ENCODE measurements around the gene MACROD1. TPM values are rescaled to one million over a fixed set of nuclear protein-coding genes. Genes with fewer than 3 reads are reported as not detected.
"Not testable (repeated sequence)": the region's sequence is repeated elsewhere in the genome, so short reads cannot be mapped to it uniquely, and the experiment has no call there.

Gene MACROD1
- total RNA-seq, 3 donors from 2014 or later, result 16.5 to 17.8 (median 17.1) TPM

DNA sequence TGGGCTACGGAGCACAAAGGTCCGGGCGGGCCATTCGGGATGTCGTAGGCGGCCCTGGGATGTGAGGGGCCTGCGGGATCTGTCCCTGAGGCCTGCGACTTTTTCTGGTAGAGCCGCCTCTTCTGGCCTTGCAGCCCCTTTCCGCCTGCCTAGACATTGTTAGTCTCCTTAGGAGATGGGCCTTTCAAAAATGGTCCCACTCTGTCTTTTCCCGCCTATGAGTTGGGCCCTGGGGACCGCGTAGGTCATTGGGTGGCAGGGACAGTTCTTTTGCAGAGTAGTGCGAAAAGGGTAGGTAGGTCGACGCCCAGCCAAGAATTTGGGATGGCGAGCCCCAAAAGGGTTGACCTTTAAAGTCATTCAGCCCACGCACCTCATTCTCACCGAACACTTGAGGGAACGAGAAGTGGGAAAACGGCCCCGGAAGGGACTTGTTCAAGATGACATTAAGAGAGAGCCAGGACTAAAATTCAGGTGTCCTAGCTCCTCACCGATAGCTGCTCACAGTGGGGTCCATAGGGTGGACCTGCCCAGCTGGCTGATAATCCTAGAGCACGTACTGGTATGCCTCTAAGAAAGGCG is 178.9 kb downstream of the MACROD1 start:
- peaks cover 32% of the 10 kb centered on the region for H3K4me1 Mint-ChIP-seq (ENCODE audit: low read depth)
- no peaks in the 10 kb centered on the region for H3K9me3 Mint-ChIP-seq
- H3K4me3 Mint-ChIP-seq, result peak overlapping the region; percentile 78
- ATAC-seq, result no peak
- DNase-seq, result no peak
- peaks cover 20% of the 10 kb centered on the region for H3K36me3 Mint-ChIP-seq (ENCODE audit: insufficient read depth)
- H3K27me3 Mint-ChIP-seq (ENCODE audit: low read depth), result no peaks in the 10 kb centered on the region

DNA sequence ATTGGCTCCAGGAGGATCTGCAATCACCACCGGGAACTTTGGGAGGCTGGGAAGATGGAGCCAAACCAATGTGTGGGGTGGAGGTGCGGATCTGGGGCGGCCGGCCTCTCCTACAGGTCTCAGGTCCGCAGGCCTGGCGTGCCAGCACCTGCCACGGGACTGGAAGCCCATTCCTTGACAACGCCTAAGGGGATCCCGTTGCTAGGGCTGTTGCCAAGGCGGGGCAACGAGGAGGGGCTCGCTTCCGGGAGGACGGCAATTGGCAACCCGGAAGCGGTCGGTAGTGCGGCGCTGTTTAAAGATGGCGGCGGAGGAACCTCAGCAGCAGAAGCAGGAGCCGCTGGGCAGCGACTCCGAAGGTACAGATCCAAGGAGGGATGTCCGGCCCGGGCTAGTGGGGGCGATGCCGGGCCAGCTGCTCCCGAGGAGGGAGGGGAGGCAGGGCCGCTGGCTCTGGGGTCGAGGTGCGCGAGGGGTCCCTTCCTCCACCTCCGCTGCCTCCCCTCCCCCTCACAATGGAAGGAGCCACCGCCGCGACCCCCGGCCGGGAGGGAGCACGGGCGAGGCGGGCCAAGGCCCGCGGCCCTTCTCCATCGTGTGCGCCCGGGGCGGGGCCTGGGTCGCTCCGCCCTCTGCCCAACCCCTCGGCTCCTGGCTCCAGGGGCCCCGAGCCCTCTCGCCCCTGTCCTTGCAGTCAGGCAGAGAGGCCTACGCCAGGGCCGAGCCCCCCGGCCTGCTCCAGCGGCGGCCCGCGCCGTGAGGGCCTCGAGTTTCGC is 179.6 kb downstream of the MACROD1 start, which contains the start of gene OTUB1:
Gene OTUB1 (plus strand): TSS at position 283 of the 776 bp plus-strand sequence. CDS start 19 bp downstream, at position 302.
- Mint-ChIP-seq H3K27me3 (ENCODE audit: low read depth) (no peaks in the 10 kb centered on the region), H3K9me3 (no peaks in the 10 kb centered on the region), H3K36me3 (ENCODE audit: insufficient read depth) (peaks cover 16% of the 10 kb centered on the region), H3K4me1 (ENCODE audit: low read depth) (peaks cover 28% of the 10 kb centered on the region), H3K4me3 (peak within 1 kb of the TSS; percentile 98)
- ATAC-seq, result peak; percentile 95 to 97
- peak; percentile 82 for DNase-seq

DNA sequence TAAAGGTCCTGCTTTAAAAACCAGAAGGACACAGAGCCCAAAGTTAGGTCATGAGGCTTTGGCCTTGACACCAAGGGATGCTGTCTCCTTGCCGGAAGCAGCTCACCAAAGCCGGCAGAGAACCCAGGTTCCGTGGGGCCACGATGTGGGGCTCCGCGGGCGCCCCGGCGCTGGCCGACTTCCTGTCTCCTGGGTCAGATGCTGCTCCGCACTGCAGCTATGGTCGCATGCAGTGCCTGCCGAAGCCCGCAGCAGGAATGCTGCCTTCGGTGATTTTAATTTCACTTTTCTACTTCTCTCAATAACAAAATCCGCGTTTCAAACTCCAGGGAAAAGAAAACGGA is 180.1 kb downstream of the MACROD1 start:
- Mint-ChIP-seq H3K4me1 (ENCODE audit: low read depth) (peaks cover 28% of the 10 kb centered on the region), H3K36me3 (ENCODE audit: insufficient read depth) (peaks cover 15% of the 10 kb centered on the region), H3K27me3 (ENCODE audit: low read depth) (no peaks in the 10 kb centered on the region), H3K4me3 (peak overlapping the region; percentile 98), H3K9me3 (no peaks in the 10 kb centered on the region)
- DNase-seq (peak; percentile 46), ATAC-seq (peak; percentile 83 to 86)

- Mint-ChIP-seq H3K9me3 (no peaks in the 10 kb centered on the region), H3K27me3 (ENCODE audit: low read depth) (no peaks in the 10 kb centered on the region), H3K4me3 (no peak overlapping the region), H3K36me3 (ENCODE audit: insufficient read depth) (peaks cover 8% of the 10 kb centered on the region), H3K4me1 (ENCODE audit: low read depth) (peaks cover 16% of the 10 kb centered on the region)
- DNase-seq (no peak), ATAC-seq (no peak)
Observed at GRCh38 chr11:63979426-63979825, 186.5 kb downstream of the MACROD1 start.

GRCh38 chr11:63978551-63979239 is 187.2 kb downstream of the MACROD1 start:
- Mint-ChIP-seq H3K36me3 (ENCODE audit: insufficient read depth) (peaks cover 8% of the 10 kb centered on the region), H3K4me1 (ENCODE audit: low read depth) (peaks cover 20% of the 10 kb centered on the region), H3K4me3 (no peak overlapping the region), H3K27me3 (ENCODE audit: low read depth) (no peaks in the 10 kb centered on the region), H3K9me3 (no peaks in the 10 kb centered on the region)
- ATAC-seq, result no peak
- no peak for DNase-seq

DNA sequence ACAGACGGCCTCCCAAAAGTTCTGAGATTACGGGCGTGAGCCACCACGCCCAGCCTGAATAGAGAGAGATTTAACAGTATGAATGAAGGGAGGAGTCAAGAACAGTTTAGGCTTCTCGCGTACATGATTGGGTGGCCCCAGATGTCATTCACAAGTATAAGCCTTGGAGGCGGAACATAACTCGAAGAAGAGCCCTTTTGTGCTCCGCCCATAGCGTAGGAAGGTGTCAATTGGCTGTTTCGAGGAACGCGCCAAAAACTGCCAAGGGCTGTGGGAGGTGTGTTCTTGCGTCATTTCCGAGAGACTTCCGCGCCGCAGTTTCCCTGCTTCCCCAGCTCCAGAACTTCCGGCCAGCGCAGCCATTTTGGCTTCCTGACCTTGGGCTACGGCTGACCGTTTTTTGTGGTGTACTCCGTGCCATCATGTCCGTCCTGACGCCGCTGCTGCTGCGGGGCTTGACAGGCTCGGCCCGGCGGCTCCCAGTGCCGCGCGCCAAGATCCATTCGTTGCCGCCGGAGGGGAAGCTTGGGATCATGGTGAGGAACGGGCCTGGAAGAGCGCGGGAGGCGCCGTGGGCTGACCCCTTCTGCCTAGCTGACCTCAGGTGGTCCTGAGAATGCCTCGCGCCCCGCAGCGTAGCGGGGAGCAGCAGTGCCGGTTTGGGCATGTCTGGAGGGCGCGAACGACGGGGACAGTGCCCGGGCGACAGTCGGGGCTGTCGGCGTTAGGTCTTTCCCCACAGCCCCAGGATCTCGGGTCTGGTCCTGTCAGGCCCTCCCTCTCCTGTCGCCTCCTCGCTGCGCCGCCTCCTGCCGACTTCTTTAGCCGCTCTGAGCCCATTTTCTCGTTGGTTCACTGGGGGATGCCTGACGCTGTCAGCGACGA is 191.4 kb downstream of the MACROD1 start, which contains the start of gene COX8A:
Gene COX8A (plus strand): TSS at position 362 of the 885 bp plus-strand sequence. CDS start 61 bp downstream, at position 423.
- no peaks in the 10 kb centered on the region for H3K9me3 Mint-ChIP-seq
- DNase-seq, result peak; percentile 87
- peaks cover 24% of the 10 kb centered on the region for H3K4me1 Mint-ChIP-seq (ENCODE audit: low read depth)
- peaks cover 2% of the 10 kb centered on the region for H3K27me3 Mint-ChIP-seq (ENCODE audit: low read depth)
- peak within 1 kb of the TSS; percentile 100 for H3K4me3 Mint-ChIP-seq
- peak; percentile 99 for ATAC-seq
- peaks cover 8% of the 10 kb centered on the region for H3K36me3 Mint-ChIP-seq (ENCODE audit: insufficient read depth)

DNA sequence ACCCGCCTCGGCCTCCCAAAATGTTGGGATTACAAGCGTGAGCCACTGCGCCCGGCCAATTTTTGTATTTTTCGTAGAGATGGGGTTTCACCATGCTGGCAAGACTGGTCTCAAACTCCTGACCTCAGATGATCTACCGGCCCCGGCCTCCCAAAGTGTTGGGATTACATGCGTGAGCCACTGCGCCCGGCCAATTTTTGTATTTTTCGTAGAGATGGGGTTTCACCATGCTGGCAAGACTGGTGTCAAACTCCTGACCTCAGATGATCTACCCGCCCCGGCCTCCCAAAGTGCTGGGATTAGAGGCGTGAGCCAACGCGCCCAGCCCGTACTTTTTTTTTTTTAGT is 192.0 kb downstream of the MACROD1 start:
- peak overlapping the region; percentile 100 for H3K4me3 Mint-ChIP-seq
- not testable (repeated sequence) for DNase-seq; ATAC-seq; H3K36me3 Mint-ChIP-seq (ENCODE audit: insufficient read depth); H3K27me3 Mint-ChIP-seq (ENCODE audit: low read depth); H3K9me3 Mint-ChIP-seq
- peaks cover 24% of the 10 kb centered on the region for H3K4me1 Mint-ChIP-seq (ENCODE audit: low read depth)

DNA sequence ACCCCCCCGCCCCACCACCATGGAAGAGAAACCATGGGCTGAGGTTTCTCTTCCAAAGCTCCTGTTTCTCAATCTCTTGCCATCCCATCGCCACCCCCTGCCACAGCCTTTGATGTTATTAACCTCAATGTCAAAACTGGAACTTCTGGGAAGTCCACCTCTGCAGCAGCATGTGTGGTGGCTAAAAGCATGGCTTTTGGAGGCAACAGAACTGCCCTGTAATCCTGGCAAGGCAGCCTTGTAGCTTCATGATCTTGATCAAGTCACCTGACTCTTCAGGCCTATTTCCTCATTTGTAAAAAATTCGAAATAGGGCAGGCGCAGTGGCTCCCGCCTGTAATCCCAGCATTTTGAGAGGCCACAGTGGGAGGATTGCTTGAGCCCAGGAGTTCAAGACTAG is 195.0 kb downstream of the MACROD1 start:
- peaks cover 4% of the 10 kb centered on the region for H3K36me3 Mint-ChIP-seq (ENCODE audit: insufficient read depth)
- ATAC-seq, result no peak
- no peak for DNase-seq
- peaks cover 11% of the 10 kb centered on the region for H3K4me1 Mint-ChIP-seq (ENCODE audit: low read depth)
- H3K9me3 Mint-ChIP-seq, result no peaks in the 10 kb centered on the region
- peaks cover 2% of the 10 kb centered on the region for H3K27me3 Mint-ChIP-seq (ENCODE audit: low read depth)
- no peak overlapping the region for H3K4me3 Mint-ChIP-seq

DNA sequence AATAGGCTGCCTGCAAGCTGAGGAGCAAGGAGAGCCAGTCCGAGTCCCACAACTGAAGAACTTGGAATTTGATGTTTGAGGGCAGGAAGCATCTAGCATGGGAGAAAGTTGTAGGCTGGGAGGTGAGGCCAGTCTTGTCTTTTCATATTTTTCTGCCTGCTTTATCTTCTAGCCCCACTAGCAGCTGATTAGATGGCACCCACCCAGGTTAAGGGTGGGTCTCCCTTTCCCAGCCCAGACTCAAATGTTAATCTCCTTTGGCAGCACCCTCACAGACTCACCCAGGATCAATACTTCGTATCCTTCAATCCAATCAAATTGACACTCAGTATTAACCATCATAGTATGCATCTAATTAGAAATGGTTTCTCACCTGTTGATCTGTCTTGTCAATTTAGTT is 196.5 kb downstream of the MACROD1 start:
- ATAC-seq, result no peak
- Mint-ChIP-seq H3K36me3 (ENCODE audit: insufficient read depth) (peaks cover under 1% of the 10 kb centered on the region), H3K9me3 (no peaks in the 10 kb centered on the region), H3K27me3 (ENCODE audit: low read depth) (peaks cover 2% of the 10 kb centered on the region), H3K4me3 (no peak overlapping the region), H3K4me1 (ENCODE audit: low read depth) (peaks cover 7% of the 10 kb centered on the region)
- no peak for DNase-seq

DNA sequence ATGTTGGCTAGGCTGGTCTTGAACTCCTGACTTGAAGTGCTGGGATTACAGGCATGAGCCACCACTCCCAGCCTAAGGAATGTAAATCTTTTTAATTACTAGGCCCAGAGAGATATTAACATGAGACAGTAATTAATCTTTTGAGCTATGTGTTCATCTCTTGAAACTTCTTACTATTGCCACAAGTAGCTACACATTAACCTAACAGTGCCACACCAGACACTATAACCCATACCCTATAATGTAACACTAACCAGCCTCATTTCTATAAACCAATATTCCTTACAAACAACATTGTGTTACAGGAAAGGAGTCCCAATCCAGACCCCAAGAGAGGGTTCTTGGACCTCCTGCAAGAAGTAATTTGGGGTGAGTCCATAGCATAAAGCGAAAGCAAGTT is 199.5 kb downstream of the MACROD1 start:
- H3K4me1 Mint-ChIP-seq (ENCODE audit: low read depth), result peaks cover 5% of the 10 kb centered on the region
- no peak for DNase-seq
- no peaks in the 10 kb centered on the region for H3K9me3 Mint-ChIP-seq
- no peaks in the 10 kb centered on the region for H3K36me3 Mint-ChIP-seq (ENCODE audit: insufficient read depth)
- no peak overlapping the region for H3K4me3 Mint-ChIP-seq
- peaks cover 2% of the 10 kb centered on the region for H3K27me3 Mint-ChIP-seq (ENCODE audit: low read depth)
- ATAC-seq, result no peak

DNA sequence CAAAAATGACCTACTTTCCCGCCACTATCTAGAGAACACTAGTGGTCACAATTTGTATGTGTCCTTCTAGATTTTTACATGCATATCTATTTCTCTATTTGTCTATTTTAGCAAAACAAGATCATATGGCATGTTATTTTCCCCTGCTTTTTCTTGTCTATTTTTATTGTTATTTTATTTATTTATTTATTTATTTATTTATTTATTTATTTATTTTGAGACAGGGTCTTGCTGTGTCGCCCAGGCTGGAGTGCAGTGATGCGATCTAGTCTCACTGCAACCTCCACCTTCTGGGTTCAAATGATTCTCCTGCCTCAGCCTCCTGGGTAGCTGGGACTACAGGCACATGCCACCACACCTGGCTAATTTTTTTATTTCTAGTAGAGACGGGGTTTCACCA is 202.0 kb downstream of the MACROD1 start:
- ATAC-seq; H3K27me3 Mint-ChIP-seq (ENCODE audit: low read depth); DNase-seq; H3K36me3 Mint-ChIP-seq (ENCODE audit: insufficient read depth); H3K4me3 Mint-ChIP-seq; H3K9me3 Mint-ChIP-seq: not testable (repeated sequence)
- peaks cover 14% of the 10 kb centered on the region for H3K4me1 Mint-ChIP-seq (ENCODE audit: low read depth)

DNA sequence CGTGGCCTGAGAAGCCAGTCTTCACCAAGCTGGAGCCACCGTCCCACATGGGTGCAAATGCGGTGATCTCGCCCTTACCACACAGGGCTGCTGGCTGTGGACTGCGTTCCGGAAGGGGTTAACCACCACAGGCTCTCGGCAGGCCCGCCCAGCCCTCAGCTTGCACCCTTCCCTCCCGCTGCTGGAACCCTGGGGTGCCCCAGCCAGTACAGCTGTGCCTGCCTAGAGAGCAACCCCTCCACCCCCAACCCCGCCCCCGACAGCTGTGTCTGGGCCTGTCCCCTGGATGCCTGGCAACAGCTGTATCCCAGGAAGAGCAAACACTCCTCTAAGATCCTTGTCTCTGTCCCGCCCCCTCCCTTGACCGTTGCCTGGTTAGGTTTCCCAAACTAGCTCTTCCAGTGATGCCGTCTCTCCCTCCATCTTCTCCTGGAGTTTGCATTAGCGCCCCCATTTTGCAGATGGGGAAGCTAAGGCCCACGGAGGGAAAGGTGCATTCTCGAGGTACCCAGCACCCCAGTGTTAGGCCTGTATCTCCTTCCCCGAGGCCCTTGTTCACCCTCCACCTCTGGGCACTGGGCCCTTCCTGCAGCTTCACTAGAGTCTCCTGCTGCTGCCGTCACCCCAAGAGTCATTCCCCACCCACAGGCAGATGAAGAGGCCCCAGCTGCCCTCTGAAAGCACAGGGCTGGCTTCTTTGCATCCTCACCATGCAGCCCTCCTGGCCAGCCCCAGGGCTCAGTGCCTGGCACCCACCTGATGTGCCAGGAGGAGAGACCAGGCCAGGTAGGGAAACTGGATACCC is 204.1 kb downstream of the MACROD1 start:
- Mint-ChIP-seq H3K4me1 (ENCODE audit: low read depth) (peaks cover 16% of the 10 kb centered on the region), H3K4me3 (no peak overlapping the region), H3K36me3 (ENCODE audit: insufficient read depth) (no peaks in the 10 kb centered on the region), H3K27me3 (ENCODE audit: low read depth) (no peaks in the 10 kb centered on the region), H3K9me3 (no peaks in the 10 kb centered on the region)
- peak; percentile 57 to 59 for ATAC-seq
- DNase-seq, result no peak

GRCh38 chr11:63958008-63958407 is 207.9 kb downstream of the MACROD1 start:
- Mint-ChIP-seq H3K9me3 (no peaks in the 10 kb centered on the region), H3K4me3 (no peak overlapping the region), H3K27me3 (ENCODE audit: low read depth) (no peaks in the 10 kb centered on the region), H3K36me3 (ENCODE audit: insufficient read depth) (peaks cover 11% of the 10 kb centered on the region), H3K4me1 (ENCODE audit: low read depth) (peaks cover 19% of the 10 kb centered on the region)
- no peak for DNase-seq
- no peak for ATAC-seq
